Heart right ventricle (tissue), 16 donors: ENCODE data around the gene ADAMTSL3. TPM values are rescaled to one million over a fixed set of nuclear protein-coding genes. Genes with fewer than 3 reads are reported as not detected.
A peak's percentile ranks its signal among the peaks of the same experiment; 100 is the strongest.

ENCODE experiments used
- ATAC-seq, 8 donors: fragments of 200-7000 bp; cut with Tn5 transposase; one replicate each; pipeline ENCODE4 v1.9.1; 2020; ENCODE audit warnings: mild to moderate bottlenecking in 8 of 8, moderate library complexity in 8 of 8, moderate number of reproducible peaks in 1 of 8
- DNase-seq, 2 donors: peaks; one replicate each; pipeline ENCODE4 v3.0.0-alpha.2; 2020
- H3K27ac ChIP-seq, 10 donors: fragments of 200-600 bp; sonication (generic) in 2 of 10; one replicate each; pipeline versions ENCODE4 v1.5.0 to v1.8.0; 2020 to 2022; ENCODE audit warnings: mild to moderate bottlenecking in 3 of 10
- H3K27me3 ChIP-seq, 7 donors: fragments of 200-600 bp; one replicate each; pipeline ENCODE4 v1.8.0; 2021 to 2022; ENCODE audit warnings: mild to moderate bottlenecking in 2 of 7
- H3K36me3 ChIP-seq, 9 donors: fragments of 200-600 bp; sonication (generic) in 1 of 9; one replicate each; pipeline versions ENCODE4 v1.5.0 to v1.8.0; 2020 to 2022; ENCODE audit warnings: mild to moderate bottlenecking in 2 of 9
- H3K4me1 ChIP-seq, 9 donors: fragments of 200-600 bp; sonication (generic) in 1 of 9; one replicate each; pipeline versions ENCODE4 v1.5.0 to v1.8.0; 2020 to 2022; ENCODE audit warnings: mild to moderate bottlenecking in 4 of 9
- H3K4me3 ChIP-seq, 10 donors: fragments of 200-600 bp; sonication (generic) in 2 of 10; one replicate each; pipeline versions ENCODE4 v1.5.0 to v1.8.0; 2020 to 2022; ENCODE audit warnings: mild to moderate bottlenecking in 7 of 10, moderate library complexity in 2 of 10
- H3K9me3 ChIP-seq, 11 donors: fragments of 200-600 bp in 10 of 11; sonication (generic) in 2 of 11; one replicate each; pipeline versions ENCODE4 v1.5.0 to v1.8.0; 2013 to 2022; ENCODE audit warnings: mild to moderate bottlenecking in 2 of 11, control low read depth in 1 of 11, moderate library complexity in 1 of 11
- WGBS, 2 donors: extraction: QIAGEN DNeasy Blood & Tissue Kit; methylation state at CpG; one replicate each; pipeline ENCODE4 v1.1.7; 2013; ENCODE audit warnings: inconsistent platforms in 1 of 2; 5-methylcytosine and 5-hydroxymethylcytosine counted together
- intact Hi-C, 10 donors: fragments of 100-400 bp; cut with DNase I; formaldehyde crosslinking; loops; one replicate each; pipeline versions ENCODE4 v1.11.1 to v1.14.2; 2022
- polyA plus RNA-seq, 2 donors: library from polyadenylated mRNA; stranded (reverse); fragments of 200-250 nt; gene quantifications; one replicate each; pipeline ENCODE4 v1.2.3, GENCODE V29; 2013
- total RNA-seq, 10 donors: library from RNA; stranded (reverse); fragmentation: NEBNext Ultra II Directional in 3 of 10; extraction: Animal tissue kit (Norgen Biotek cat#: 25700) in 3 of 10; gene quantifications; one replicate each; pipeline versions ENCODE4 v1.2.1 to v1.2.4, GENCODE V29; 2021 to 2023
- TF ChIP-seq, protein P1 (sequence below), 9 donors: fragments of 200-600 bp; sonication (generic) in 2 of 9; IDR thresholded peaks; one replicate each; pipeline versions ENCODE4 v1.5.0 to v1.8.0; 2021 to 2022; ENCODE audit warnings: antibody characterized with exemption in 9 of 9, mild to moderate bottlenecking in 5 of 9, moderate library complexity in 1 of 9
- donor health status: Arrhythmogenic right ventricular cardiomyopathy.
- donor health status: ischemic (EF 13 %, LVEDD 7.1; RV severe dilation, severe dysfunction).
- donor health status: healthy with polysubstance abuse.
- donor health status: DM: no; HTN: yes; CAD: no.
- donor health status: DM: no; HTN: no; CAD: no.
- donor health status: ischemic (EF 25% LVEDD 6.9; RV normal size, moderate dysfunction).
- donor health status: ischemic (EF 25% LVEDD 5.7; RV mildly dilated, moderate dysfunction).
- donor health status: healthy.
- donor health status: DM: yes; HTN: yes; CAD: no.
- donor health status: Ischemic cardiomyopathy.
- donor health status: ischemic (EF 35%, LVEDD 5.7; RV mildly dilated, moderate dysfunction).
- donor health status: nonischemic (EF 11% LVEDD 7.7; RV severe dilation, severe dysfunction).
- donor health status: DM: yes; HTN: yes; CAD: no.
- donor health status: PGD.
- donor health status: ischemic (EF 29% LVEDD 5.4; RV normal size, mild dysfunction).
- donor health status: nonischemic (EF 23%, LVEDD 6.1; RV moderate dilation, normal function).

ADAMTSL3 gene
- total and polyA plus RNA-seq, 12 donors = 1.6 to 15.4 (median 11.0) TPM

DNA sequence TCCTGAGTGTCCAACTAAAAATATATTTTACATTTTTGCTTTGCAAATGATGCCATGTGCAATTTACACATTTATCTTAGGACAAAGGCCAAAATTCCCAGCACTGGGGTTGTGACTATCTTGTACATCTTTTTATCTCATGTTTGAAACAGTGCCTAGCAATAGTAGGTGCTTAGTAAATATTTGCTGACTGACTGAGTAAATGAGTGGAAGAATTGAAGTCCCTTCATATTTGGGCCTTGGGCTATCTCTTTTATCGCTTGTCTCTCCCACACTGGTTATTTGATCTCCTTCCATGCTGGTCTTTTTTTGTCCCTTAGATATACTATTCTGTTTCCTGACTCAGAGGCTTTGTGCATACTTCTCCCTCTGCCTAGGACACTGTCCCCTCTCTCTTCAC lies 368.6 kb downstream of the ADAMTSL3 start:
- no peak overlapping the region for H3K27ac ChIP-seq
- H3K4me3 ChIP-seq = no peak overlapping the region
- DNase-seq = no peak
- H3K36me3 ChIP-seq = peaks cover 0 to 80% (median under 1%) of the 10 kb centered on the region in 9 donors
- WGBS, 2 donors = 96 to 97% methylated on average over 1 of the region's 1 CpG
- H3K9me3 ChIP-seq = peaks cover 0 to 7% (median 0%) of the 10 kb centered on the region in 11 donors
- H3K27me3 ChIP-seq = no peaks in the 10 kb centered on the region
- no peaks in the 10 kb centered on the region for H3K4me1 ChIP-seq
- intact Hi-C loops = loop anchor here in 5 of 10 donors (5.0 to 10.0 kb wide), 3 partner anchors 278 to 455 kb away; no protein-coding TSS in a partner anchor
- TF ChIP-seq, protein P1, sequence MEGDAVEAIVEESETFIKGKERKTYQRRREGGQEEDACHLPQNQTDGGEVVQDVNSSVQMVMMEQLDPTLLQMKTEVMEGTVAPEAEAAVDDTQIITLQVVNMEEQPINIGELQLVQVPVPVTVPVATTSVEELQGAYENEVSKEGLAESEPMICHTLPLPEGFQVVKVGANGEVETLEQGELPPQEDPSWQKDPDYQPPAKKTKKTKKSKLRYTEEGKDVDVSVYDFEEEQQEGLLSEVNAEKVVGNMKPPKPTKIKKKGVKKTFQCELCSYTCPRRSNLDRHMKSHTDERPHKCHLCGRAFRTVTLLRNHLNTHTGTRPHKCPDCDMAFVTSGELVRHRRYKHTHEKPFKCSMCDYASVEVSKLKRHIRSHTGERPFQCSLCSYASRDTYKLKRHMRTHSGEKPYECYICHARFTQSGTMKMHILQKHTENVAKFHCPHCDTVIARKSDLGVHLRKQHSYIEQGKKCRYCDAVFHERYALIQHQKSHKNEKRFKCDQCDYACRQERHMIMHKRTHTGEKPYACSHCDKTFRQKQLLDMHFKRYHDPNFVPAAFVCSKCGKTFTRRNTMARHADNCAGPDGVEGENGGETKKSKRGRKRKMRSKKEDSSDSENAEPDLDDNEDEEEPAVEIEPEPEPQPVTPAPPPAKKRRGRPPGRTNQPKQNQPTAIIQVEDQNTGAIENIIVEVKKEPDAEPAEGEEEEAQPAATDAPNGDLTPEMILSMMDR (IDR thresholded peaks at IDR 0.05) = no peak
- no peak for ATAC-seq

DNA sequence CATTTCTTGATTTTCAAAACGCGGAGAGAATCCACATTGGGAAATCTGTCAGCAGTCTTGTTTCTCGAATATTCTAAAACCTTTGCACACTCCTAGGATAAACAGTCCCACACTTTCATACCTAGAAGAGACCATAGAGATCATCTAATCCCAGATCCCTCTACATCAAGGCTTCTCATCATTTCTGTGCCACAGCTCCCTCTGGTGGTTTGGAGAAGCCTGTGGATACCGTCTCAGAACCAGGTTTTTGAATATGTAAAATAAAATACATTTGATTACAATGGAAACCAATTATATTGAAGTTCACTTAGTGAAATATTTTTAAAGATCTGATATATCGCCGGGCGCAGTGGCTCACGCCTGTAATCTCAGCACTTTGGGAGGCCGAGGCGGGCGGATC lies 369.7 kb downstream of the ADAMTSL3 start:
- TF ChIP-seq, protein P1 (IDR thresholded peaks at IDR 0.05) = peak; percentile 34 to 69 (median 61)
- ATAC-seq (peak in 1 of 8 donors; percentile 52), DNase-seq (peak in 1 of 2 donors; percentile 24)
- intact Hi-C loops = loop anchor here in 5 of 10 donors (5.0 to 10.0 kb wide), 3 partner anchors 279 to 456 kb away; no protein-coding TSS in a partner anchor
- 92% methylated on average over 11 of the region's 11 CpGs for WGBS, 2 donors
- no peak overlapping the region for H3K27ac ChIP-seq
- no peaks in the 10 kb centered on the region for H3K4me1 ChIP-seq
- H3K36me3 ChIP-seq = peaks cover 0 to 70% (median 0%) of the 10 kb centered on the region in 9 donors
- H3K27me3 ChIP-seq = no peaks in the 10 kb centered on the region
- no peak overlapping the region for H3K4me3 ChIP-seq
- H3K9me3 ChIP-seq = peaks cover 0 to 14% (median 0%) of the 10 kb centered on the region in 11 donors

DNA sequence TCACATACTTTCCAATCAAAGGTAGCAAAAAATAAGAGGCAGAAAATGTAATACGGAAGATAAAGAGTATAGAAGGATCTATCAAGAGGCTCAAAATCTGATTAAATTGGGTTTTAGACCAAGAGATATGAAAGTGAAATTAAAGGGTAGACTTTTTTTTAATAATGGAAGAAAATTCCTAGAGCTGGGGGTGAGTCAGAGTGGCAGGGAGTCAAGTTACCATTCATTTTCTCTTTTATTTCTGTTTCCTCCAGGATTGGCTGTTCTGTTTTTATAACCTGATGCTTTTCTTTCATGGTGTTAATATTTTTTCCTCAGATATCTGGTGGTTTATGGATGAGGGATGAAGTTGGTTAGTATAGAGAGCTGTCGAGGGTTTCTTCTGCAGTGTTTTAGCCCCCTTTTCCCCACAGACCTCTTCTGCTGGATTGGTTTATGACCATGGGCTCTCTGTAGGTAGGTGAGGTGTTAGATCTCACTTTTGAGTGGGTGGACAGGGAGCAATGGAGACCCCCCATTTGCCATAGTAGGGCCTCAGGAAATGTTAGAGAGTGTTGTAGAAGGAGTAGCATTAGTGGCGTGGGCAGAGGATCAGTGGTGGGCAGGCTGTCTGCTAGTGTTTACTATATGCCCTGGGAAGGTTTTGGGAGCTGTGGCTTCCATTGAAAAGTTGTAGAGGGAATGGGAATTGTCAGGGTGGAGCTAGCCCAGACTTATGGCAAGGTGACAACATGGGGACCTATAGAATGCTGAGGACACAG lies 380.1 kb downstream of the ADAMTSL3 start:
- no peak overlapping the region for H3K27ac ChIP-seq
- H3K9me3 ChIP-seq = peaks cover 0 to 15% (median 3%) of the 10 kb centered on the region in 11 donors
- no peaks in the 10 kb centered on the region for H3K27me3 ChIP-seq
- WGBS, 2 donors = 95 to 96% methylated on average over 3 of the region's 3 CpGs
- H3K4me1 ChIP-seq = no peaks in the 10 kb centered on the region
- peaks cover 0 to 23% (median 0%) of the 10 kb centered on the region in 9 donors for H3K36me3 ChIP-seq
- no peak overlapping the region for H3K4me3 ChIP-seq
- DNase-seq (no peak), ATAC-seq (no peak)
- intact Hi-C loops = loop anchor here in 9 of 10 donors (2.0 to 10.0 kb wide), 6 partner anchors 299 to 599 kb away; partner anchors contain the start of gene SH3GL3 (in 1 of the 9)
- TF ChIP-seq, protein P1 (IDR thresholded peaks at IDR 0.05) = no peak

DNA sequence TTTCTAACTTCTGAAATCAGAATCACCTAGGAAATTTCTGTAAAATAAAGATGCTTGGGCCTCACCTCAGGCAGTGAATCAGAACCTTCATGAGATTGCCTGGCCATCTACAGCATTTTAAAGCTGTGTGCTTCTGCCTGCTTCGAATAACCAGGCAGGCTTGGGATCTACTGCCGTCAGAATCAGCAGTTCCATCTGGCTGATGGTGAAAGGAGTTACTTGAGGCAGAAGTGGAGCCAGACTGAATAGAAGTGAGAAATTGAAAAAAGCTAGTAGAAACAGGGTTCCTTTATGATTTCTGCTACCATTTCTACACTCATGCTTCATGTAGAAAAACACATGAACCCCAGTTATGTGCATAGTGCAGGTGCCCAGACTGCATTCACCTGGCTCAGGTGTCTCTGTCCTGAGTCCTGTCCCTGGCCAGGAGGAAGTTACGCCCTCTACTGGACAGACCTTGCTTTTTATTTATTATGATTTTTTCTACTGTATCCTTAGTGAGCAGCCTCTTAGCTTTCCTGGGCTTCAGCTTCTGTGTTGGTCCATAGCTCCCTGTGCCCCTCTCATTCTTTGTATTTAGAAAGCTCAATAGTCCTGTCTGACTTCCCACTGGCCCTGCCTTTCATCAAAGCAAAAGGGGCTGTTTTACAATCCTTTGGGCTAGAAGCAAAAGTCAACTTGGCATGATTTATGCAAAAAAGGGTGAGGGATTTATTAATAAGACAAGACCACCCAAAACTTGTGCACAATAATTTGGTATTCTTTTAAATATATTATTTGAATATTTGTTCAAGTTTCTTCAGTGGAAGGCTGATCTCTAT lies 380.9 kb downstream of the ADAMTSL3 start:
- ATAC-seq (peak in 1 of 8 donors; percentile 59), DNase-seq (no peak)
- Histone ChIP-seq H3K4me1 (no peaks in the 10 kb centered on the region), H3K27me3 (no peaks in the 10 kb centered on the region), H3K9me3 (peaks cover 0 to 7% (median 0%) of the 10 kb centered on the region in 11 donors), H3K4me3 (no peak overlapping the region), H3K27ac (no peak overlapping the region), H3K36me3 (peaks cover 0 to 23% (median 0%) of the 10 kb centered on the region in 9 donors)
- intact Hi-C loops = loop anchor here in 9 of 10 donors (2.0 to 10.0 kb wide), 9 partner anchors 300 to 600 kb away; partner anchors contain the start of gene SH3GL3 (in 1 of the 9)
- WGBS, 2 donors = 60 to 69% methylated on average over 3 of the region's 3 CpGs
- TF ChIP-seq, protein P1 (IDR thresholded peaks at IDR 0.05) = peak in 6 of 9 donors; percentile 20 to 42 (median 36)
